NCI-H146 treated with DMSO at 0.1 percent for 48 hours (cell line): ENCODE measurements around the gene SAMD14.

Experiments used
- DNase-seq: peaks from one replicate; lab custom pipeline; 2025; ENCODE audit not compliant: unreplicated experiment; lab: John Stamatoyannopoulos, UW

SAMD14 gene

GRCh38 chr17:50129728-50130558, at the start of gene SAMD14:
Gene SAMD14, minus strand, starts transcription at chr17:50130160. Its CDS starts 5,201 bp downstream, at chr17:50124959.
- DNase-seq, result peak; percentile 7

- DNase-seq, result peak; percentile 47
Observed at GRCh38 chr17:50177983-50178834, 48.2 kb upstream of the SAMD14 start.

DNA sequence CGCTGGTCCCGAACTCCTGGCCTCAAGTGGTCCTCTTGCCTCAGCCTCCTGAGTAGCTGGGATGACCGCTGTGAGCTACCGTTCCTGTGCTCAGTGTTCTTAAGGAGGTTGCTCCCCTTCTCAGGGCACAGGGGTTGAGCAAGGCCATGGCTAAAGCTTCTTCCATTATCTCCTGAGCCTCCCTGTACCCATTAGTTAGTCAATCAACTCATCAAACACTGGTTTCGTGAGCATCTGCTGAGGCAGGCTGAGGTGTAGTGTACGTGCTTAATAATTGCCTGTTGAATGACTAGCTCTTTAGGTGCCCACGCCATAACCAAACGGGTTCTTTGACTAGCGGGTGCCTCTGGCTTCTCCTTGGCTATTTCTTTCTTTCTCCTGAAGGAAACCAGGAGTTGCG, 47.5 kb upstream of the SAMD14 start:
- no peak for DNase-seq

DNA sequence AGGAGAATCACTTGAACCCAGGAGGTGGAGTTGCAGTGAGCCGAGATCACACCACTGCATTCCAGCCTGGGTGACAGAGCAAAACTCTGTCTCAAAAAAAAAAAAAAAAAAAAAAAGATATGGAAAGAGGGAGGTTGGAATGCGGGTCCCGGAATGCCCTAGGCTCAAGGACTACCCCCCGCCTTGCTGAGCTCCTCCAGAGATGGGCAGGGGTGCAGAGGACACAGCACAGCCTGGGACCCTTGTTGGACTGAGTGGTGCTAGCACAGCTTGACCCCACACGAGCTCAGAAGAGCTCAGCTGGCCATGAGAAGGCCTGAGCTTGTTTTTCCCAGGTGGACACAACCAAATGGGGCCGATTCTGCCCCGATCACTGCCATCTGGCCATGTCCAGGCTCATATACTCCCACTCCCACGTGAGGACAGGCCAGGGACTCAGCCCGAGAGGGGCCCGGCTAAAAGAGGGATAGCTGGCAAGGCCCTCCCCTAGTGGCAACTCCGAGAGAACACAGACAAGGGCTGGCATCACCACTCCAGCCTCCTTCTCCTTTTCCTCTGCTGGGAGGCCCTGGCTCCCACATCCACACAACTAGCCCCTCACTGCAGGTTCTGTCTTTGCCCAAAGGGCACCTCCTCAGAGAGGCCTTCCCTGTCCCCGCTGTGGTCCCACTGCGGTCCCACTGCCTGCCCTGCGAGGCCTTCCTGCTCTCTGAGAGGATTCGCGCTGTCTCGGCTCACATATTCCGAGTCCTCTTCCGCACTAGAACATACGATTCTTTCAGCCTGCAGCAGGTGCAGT, 46.8 kb upstream of the SAMD14 start:
- DNase-seq, result no peak

DNA sequence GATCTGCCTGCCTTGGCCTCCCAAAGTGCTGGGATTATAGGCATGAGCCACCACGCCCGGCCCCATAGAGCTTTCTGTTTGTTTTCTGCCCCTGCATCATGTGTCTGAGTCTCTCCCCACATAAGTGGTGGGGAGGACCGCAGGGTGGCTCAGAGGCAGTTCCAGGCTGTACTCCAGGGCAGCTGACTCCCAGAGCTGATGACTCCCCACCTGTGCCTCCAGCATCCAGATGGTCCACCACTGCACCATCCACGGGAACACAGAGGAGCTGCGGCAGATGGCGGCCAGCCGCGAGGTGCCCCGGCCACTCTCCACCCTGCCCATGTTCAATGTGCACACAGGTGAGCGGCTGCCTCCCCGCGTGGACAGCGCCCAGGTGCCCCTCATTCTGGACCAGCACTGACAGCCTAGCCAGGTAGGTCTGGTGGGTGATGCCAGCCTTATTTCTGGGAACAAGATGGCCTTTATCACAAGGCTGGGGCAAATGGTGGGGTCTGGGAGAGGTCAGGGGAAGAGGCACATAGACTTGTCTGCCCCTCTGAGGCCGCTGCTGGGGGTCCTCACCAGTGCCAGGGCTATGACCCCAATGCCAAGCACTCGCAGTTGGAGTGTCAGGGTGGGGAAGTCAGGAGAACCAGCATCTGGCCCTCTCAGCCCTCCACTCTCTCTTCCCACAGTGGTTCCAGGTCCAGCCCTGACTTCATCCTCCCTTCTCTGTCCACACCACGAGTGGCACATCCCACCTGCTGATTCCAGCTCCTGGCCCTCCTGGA, 45.3 kb upstream of the SAMD14 start:
- no peak for DNase-seq

DNA sequence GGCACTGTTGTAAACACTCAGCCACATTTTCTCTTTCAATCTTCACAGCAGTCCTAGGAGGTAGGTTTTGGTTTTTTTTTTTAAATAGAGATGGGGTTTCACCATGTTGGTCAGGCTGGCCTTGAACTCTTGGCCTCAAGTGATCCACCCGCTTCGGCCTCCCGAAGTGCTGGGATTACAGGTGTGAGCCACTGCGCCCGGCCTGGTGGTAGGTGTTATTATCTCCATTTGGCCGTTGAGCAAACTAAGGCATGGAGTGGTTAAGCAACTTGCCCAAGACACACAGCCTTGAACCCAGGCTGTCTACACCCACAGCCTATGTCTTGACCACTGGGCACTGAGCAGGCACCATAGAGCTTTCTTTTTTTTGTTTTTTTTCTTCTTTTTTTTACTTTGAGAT, 44.5 kb upstream of the SAMD14 start:
- DNase-seq, result no peak

DNA sequence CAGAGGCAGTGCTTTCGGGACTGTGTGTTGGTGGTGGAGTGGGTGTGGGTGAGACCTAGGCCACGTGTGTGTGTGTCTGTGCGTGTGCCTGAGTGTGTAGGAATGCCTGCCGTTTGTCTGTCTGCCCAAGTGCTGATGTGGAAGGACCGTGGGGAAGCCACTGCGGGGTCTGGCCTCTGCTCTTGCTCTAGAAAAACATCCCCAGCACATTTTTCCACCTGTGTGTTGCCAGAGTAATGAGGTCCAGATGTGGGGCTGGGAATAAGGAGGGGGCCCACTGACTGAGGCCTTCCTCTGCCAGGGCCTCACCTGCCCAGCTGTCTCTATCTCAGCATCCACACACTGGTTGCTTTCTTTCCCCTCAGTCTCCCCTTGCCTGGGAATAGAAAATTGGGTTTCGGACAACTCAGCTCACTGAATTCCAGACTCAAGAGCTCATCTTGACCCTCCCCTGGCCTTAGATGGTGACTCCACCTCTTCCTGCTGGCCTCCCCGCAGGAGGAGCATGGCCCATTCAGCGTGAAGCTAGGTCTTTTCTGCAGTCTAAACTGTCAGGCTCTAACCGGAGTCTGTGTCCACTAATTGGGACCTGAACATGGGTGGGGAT, 43.5 kb upstream of the SAMD14 start:
- DNase-seq, result no peak

GRCh38 chr17:50172936-50173334, 43.0 kb upstream of the SAMD14 start:
- no peak for DNase-seq

DNA sequence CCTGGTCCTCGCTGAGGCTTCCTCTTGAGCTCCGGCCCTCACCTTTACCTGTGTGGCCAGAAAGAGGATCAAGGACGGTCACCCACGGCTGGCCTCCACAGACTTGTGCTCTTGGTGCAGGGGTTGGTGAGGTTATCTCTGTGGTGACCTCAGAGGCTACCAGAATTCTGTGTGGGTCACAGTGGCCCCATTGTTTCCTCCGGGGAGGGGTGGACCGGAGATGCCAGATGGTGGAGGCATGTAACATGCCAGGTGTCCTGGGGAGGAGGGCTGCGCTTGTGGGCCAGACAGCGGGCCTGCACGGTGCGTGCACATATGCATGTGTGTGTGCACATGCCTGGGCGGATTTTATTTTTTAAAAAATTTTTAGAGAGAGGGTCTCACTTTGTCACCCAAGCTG, 42.2 kb upstream of the SAMD14 start:
- DNase-seq, result no peak

GRCh38 chr17:50171371-50172071, 41.6 kb upstream of the SAMD14 start:
- DNase-seq, result no peak

DNA sequence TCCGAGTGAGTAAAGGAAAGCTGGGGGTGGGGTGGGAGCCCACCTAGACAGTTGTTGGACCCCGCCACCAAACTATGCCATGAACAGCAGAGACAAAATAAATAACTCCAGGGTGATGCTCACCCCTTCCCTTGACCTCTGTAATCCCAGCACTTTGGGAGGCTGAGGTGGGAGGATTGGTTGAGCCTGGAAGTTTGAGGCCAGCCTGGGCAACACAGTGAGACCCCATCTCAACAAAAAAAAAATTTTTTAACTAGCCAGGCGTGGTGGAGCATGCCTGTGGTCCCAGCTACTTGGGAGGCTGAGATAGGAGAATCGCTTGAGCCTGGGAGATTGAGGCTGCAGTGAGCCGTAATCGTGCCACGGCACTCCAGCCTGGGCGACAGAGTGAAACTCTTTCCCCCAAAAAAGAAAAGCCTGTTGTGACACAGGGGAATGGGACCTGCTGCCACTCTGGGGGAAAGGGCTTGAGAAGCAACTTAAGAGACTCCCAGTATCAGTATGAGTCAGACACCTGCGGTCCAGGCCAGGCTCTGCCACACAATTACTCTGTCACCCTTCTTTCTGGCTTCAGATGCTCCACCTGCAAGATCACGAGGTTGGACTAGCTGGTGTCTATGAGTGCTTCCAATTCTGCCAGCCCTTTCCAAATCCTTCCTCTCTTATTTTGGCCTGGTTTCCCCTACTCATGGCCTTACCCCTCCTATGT, 40.9 kb upstream of the SAMD14 start:
- no peak for DNase-seq

- no peak for DNase-seq
Observed at GRCh38 chr17:50169881-50170459, 40.0 kb upstream of the SAMD14 start.

DNA sequence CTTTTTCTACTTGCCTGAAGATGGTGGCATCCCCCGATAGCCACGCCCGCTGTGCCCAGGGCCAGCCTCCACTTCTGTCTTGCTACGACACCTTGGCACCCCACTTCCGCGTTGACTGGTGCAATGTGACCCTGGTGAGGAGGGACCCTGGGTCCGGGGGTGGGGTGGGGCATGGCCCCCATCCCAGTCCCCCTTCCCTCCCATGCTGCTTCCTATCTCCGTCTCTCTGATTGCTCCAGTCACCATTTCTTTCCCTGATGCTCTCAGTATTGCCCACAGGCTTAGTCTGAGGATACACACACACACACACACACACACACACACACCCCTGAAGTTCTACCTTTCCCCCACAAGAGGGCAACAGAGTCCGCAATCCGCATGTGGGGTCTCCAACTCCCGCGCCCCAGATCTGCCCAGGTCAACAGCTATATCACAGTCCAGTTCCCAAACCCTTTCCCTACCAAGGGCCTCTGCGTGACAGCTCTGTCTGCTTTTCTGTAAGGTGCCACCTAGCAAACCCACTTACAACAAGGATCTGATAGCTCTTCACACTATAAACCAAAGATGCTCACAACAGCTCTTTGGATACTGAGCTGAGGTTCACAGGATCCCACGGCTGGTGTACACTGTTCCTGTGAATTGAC, 39.3 kb upstream of the SAMD14 start:
- peak; percentile 21 for DNase-seq

- DNase-seq, result no peak
Observed at GRCh38 chr17:50168319-50168718, 38.4 kb upstream of the SAMD14 start.

DNA sequence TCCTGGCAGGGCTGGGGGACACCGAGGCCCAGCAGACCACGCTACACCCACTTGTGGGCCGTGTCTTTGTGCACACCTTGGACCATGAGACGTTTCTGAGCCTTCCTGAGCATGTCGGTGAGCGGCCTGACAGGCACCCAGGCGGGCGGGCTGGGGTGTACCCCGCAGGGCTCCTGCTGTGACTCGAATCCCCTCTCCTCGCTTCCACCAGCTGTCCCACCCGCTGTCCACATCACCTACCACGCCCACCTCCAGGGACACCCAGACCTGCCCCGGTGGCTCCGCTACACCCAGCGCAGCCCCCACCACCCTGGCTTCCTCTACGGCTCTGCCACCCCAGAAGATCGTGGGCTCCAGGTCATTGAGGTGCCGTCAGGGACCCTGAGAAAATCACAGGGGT, 37.4 kb upstream of the SAMD14 start:
- no peak for DNase-seq

- DNase-seq, result no peak
Observed at GRCh38 chr17:50166518-50167181, 36.7 kb upstream of the SAMD14 start.

- no peak for DNase-seq
Observed at GRCh38 chr17:50165867-50166517, 36.0 kb upstream of the SAMD14 start, which contains the start of gene SGCA. Gene SGCA, plus strand, starts transcription at chr17:50166005. Its CDS starts 36 bp downstream, at chr17:50166041.
